Activated gamma-delta T cell treated with anti-CD3 and anti-CD28 coated beads, Interleukin-2, amount 50 U/mL, for 16 hours (primary cell): ENCODE measurements around the gene FKBP7.
"Not testable (repeated sequence)": the region's sequence is repeated elsewhere in the genome, so short reads cannot be mapped to it uniquely, and the experiment has no call there.

ENCODE experiments used
- DNase-seq: peaks from one replicate; pipeline ENCODE4 v3.0.0-alpha.2; 2020; ENCODE audit warnings: low read depth

FKBP7 gene, protein sequence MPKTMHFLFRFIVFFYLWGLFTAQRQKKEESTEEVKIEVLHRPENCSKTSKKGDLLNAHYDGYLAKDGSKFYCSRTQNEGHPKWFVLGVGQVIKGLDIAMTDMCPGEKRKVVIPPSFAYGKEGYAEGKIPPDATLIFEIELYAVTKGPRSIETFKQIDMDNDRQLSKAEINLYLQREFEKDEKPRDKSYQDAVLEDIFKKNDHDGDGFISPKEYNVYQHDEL

DNA sequence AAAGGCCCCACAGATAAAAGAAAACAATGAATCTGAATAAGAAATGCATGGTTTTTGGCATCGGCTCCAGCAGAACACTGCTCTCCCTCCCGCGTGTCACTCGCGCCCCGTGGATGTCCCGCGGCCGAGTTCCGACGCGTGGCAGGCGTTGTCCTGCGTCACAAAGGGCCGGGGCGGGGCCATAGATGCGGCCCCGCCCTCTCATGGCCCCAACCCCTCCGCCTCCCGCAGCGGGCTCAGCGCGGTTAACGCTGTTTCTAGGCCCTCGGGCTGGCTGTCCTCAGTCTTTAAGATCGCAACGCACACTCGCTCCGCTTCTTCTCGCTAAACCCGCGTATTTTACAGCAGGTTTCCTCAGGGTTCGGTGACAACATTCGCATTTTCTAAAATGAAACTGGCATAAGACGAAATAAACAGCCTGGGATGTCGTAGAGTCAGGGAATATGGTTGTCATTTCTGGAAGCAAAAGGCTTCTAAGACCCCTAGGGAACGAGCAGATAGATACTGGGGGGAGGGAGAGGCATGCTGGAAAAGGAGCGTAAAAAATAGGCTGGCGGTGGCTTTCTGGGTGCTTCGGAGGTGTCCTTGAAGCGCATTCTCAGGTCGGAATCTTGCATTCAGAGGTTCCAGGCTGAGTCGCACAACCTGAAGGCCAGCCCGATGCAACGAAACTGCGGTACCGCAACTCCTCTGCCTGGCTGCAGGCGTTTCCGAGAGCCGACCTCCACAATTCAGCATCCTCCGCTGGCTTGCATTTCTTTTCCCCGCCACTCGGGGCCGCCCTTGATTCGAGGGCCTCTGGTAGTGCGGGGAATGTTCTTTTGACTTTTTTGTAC is at the start of gene FKBP7:
Gene FKBP7, minus strand, starts transcription at position 162 of the 836 bp plus-strand sequence. Its CDS starts 101 bp downstream, at position 61.
- DNase-seq = peak; percentile 75

DNA sequence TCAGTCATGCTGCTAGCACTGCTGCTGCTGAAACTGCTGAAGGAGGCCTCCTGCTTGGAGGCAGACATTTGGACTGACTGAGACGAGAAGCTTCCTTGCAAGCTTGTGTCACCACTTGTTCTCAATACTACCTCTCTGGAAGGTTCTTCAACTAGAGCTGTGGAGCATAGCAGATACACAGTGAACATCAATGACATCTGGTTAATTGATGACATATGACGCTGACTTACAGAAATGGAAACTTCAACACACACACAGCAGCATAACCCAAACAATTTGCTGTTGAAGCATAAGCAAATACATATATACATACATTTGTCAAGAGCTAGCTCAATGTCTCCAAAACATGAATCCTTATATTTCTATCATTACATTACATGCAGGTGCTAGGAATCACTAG is 49.2 kb upstream of the FKBP7 start:
- DNase-seq = no peak

DNA sequence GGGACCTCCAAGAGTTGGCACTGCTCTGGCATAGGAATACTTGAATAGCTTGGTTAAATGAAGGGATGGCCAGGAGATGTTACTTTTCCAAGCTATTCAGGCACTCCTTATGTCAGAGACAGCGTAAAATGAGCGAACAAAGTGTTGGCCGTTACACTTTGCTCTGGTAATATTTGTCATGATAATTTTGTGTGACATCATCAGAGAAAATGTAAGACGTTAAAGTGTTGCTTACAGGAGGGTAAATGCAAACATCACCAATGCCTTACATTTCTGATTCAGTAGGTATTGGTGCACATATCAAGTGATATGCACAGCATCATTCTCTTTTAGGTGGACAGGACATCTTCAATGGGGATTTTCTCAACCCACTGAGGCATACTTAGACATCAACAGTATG is 47.9 kb upstream of the FKBP7 start:
- no peak for DNase-seq

DNA sequence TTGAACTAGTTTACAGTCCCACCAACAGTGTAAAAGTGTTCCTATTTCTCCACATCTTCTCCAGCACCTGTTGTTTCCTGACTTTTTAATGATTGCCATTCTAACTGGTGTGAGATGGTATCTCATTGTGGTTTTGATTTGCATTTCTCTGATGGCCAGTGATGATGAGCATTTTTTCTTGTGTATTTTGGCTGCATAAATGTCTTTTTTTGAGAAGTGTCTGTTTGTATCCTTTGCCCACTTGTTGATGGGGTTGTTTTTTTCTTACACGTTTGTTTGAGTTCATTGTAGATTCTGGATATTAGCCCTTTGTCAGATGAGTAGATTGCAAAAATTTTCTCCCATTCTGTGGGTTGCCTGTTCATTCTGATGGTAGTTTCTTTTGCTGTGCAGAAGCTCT is 47.1 kb upstream of the FKBP7 start:
- not testable (repeated sequence) for DNase-seq

DNA sequence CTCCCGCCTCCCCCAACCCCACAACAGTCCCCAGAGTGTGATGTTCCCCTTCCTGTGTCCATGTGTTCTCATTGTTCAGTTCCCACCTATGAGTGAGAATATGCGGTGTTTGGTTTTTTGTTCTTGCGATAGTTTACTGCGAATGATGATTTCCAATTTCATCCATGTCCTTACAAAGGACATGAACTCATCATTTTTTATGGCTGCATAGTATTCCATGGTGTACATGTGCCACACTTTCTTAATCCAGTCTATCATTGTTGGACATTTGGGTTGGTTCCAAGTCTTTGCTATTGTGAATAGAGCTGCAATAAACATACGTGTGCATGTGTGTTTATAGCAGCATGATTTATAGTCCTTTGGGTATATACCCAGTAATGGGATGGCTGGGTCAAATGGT is 46.6 kb upstream of the FKBP7 start:
- not testable (repeated sequence) for DNase-seq

DNA sequence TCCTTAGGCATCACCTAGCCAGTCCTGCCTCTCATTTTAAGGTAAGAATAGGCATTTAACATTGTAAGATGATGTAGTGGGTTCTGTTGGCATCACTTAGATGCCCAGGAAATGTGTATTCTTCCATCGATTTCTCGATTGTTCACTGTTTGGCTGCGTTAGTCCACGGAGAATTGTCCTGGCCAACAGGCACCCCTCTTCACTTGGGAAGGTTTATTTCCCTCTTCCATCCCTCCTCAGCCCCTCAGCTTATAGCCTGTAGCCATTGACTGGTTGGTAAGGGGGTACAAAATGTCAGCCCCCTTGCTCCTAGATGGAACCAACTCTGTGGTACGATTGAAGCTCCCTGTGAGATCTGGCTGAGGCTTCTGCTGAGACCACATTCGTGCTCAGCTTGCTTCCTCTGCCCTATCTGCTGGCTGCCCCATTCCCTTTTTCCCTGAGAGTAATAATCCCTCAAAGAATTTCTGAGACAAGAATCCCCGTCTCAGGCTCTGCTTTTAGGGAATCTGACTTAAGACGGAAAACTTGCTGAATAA is 45.3 kb upstream of the FKBP7 start:
- DNase-seq = no peak

DNA sequence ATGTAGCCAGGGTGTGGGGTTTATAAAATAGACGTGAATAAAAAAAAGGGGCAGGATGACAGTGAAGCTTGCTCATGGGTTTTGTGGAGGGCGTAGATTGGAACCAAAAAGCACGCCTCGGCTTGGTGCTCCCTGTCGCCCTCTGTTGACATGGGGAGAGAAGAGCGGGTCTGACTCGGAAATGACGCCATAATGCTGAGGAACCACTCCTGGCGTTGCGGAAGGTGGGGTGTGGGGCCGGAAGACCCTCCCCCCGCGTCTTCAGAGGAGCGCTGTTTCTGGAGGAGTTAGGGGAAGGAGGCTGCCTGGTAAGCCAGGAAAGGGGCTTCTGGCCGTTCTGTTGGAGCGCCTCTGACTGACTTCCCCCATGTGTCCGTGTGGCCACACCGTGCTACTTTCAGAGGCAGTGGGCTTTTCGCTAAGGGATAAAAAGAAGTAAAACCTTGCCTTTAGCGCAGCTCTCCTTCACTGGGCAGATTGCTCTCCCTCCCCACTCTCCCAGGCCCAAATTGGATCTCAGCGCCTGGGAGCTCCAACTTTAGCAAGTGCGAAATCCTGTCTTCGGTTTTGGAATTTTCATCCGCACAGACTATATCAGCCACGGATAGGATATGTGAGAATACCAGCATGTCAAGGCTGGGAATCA is 44.7 kb upstream of the FKBP7 start:
- peak; percentile 75 for DNase-seq

DNA sequence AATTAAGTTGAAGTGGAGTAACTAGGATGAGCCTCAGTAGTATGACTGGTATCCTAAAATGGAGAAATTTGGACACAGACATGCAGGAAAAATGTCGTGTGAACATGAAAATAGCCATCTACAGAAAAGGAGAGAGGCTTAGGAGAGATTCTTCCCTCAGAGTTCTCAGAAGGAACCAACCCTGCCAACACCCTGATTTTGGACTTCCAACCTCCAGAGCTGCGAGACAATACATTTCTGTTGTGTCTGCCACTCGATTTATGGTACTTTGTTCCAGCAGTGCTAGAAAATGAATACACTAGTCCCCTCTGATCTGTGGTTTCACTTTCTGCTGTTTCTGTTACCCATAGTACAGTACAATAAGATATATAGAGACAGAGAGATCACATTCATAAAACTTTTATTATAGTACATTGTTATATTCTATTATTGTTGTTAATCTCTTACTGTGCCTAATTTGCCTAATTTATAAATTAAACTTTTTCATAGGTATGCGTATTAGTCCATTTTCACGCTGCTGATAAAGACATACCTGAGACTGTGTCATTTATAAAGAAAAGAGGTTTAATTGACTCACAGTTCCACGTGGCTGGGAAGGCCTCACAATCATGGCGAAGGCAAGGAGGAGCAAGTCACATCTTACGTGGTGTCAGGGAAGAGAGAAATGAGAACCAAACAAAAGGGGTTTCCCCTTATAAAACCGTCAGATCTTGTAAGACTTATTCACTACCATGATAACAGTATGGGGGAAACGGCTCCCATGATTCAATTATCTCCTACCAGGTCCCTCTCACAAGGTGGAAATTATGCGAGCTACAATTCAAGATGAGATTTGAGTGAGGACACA is 43.1 kb upstream of the FKBP7 start:
- DNase-seq = no peak

DNA sequence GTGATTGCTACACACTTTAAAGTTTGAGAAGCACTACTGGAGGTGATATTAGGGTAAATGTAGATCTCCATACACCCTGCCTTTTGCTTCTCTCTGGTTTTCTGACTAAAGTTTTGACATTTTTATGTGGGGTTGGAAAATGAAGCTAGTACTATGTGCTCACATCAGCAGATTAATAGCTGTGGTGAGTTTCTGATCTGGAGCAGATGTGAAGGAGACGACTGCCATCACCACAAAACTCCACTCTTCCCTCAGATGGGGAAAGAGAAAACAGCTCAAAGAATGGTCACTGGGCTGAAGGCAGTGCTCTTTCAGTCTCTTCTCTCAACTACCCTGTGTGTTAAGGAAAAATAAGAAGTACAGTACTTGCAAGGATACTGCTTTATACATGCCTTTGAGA is 39.1 kb upstream of the FKBP7 start:
- no peak for DNase-seq

DNA sequence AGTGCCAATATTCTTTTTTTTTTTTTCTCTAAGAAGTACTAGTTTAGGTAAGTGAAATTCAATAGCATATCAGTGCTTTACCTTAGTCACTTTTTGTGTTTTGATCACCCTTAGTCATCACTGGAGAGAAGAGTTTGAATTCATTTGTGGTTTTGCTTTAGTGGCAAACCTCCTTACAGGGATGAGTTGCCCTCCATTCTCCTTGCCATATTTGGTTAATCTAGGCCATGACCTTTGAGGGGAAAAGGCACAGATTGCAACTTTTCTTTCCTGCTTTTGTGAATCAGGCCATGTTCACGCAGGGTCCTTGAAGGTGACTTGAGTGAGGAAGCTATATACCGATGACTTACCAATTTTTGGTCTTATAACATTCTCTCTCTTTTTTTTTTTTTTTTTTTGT is 36.3 kb upstream of the FKBP7 start:
- DNase-seq = no peak

DNA sequence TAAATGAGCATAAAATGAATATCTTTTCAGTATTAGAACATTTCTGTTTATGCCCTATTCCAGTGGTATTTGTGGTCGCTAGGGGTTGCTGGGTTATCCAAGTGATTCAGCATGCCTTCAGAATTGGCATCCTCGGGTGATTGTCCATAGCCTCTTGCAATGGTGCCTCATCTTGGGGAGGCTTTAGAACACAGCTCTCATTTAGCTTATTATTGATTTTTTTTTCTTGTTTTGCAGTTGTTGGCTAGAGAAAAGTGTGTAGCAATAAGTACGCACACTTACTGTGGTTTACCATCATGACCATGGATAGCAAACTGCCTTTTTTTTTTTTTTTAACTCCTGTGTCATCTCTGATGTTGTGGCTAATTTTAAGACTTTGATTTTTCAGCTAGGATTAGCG is 35.5 kb upstream of the FKBP7 start:
- DNase-seq = no peak

DNA sequence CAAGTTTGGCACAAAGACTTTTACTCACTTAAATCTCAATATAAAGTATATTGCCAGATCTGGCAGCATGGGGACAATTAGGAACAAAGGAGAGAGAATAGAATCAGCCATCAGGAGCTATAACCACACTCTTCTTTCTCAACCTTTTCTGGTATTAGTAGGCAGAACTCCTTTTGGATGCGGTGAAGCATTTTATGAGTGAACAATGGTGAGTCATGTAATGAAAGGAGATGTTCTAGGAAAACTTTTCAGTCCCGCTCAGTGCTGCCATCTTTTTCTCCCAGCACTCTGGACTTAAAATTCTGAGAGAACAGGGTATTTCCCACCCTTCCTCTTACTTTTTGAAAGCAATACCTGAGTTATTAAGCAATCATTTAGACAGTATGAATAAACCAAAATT is 34.1 kb upstream of the FKBP7 start:
- no peak for DNase-seq

DNA sequence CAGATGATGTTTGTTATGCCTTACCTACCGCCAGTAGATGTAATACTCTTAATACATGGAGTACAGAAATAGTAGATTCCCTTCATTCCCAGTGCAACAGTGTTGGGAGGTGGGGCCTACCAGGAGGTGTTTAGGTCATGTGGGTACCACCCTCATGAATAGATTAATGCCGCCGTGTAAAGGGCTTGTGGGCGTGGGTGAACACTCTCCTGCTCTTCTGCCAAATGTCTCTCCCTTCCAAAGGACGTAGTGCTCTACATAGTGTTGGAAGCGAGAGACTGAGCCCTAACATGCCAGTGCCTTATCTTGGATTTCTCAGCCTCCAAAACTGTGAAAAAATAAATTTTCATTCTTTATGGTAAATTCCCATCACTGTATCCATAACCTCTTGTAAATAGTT is 32.0 kb upstream of the FKBP7 start:
- no peak for DNase-seq

DNA sequence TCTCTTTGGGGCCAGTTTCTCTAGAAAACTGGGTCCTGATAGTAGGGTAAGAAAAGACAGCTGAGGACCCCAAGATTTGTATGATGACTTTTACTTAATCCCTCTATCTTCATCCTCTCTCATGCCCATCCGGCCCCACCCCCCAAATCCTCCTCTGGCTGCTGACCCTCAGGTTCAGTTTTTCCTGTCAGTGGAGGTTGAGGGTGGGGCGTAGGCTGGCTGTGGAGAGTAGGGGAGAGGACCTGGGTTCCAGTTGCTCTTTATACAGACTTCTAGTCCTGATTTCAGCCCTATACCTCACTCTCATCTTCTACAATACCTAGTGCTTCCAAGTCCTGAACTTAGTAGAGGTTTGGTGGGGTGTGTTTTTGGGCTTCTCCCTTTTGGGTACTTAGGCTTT is 30.2 kb upstream of the FKBP7 start:
- no peak for DNase-seq

DNA sequence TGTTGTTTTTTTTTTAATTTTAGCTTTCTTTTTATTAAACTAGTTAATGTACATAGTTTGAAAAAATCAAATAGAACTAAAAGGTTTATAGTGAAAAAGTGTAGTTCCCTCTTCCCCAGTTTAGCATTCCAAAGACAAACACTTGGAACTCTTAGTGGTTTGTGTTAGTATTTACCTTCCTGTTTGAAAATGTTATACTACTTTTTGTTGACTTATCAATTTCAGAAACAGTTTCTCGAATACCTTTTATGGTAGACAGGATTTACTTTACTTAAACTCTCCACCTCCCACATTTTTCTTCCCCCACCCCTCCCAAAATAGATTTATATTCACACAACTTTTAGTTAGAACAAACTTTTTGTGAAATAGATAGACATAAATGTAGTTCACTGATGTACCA is 28.5 kb upstream of the FKBP7 start:
- DNase-seq = no peak

DNA sequence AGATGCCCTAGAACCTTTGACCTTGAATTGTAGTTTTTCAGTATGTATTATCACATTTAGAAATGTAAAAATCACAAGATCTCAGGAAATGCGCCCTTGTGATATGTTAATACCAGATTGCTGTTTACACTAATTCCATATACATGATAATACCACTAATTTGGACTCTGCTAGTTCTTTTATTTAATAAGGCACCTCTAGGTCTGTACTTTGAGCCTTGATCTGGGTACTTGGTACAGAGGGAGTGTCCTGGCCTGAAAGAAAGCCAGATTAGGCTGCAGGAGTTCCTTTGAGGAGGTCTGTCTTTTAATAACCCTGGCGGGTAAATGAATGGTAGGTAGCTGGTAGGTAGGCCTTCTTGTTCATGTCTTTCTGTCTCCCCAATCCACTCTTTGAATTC is 28.1 kb upstream of the FKBP7 start:
- no peak for DNase-seq

DNA sequence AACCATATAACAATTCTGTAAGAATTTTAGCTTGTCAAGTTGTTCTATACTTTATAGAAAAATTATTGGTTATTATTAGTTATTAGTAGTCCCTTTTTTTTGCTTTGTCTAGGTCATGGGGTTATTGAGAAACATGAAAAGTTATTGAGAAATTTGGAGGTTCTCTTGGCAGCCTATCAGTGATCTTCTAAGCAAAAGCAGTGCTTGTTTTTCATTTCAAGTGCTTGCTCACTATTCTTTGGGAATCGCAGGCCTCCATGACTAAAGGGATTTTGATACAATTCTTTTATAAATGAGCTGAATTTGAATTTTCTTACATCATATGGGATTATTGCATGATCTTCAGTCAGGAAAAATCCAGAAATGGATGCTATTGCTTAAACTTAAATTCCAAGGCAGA is 27.7 kb upstream of the FKBP7 start:
- no peak for DNase-seq

DNA sequence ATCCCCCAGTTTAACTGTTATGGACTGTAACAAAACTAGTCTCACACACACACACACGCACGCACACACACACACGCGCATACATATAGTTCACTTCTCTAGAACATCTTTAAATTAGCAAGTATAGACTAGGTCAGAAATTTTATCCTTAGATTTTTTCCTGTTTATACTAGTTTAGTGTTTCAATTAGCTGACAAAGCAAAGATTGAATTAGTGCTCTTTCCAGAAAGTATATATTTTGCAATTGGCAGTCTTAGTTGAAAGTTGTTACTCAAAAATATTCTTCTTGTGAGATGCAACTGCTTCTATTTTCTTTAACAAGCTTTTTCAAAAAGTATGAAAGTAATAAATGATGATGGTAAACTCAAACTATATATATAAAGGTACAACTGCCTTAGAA is 24.4 kb upstream of the FKBP7 start:
- no peak for DNase-seq

DNA sequence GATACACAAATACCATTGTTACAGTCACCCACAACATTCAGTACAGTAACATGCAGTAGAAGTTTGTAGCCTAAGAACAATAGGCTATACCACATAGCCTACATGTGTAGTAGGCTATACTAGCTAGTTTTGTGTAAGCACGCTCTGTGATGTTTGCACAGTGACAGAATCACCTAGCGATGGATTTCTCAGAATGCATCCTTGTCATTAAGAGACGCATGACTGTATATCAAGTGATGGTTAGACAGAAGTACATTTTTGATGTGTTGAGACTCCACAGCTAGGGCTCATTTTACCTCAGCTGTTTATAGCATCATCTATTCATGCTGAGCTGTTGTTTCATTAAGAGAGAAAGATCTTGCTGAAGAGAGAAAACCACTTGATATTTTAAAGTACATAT is 21.2 kb upstream of the FKBP7 start:
- DNase-seq = no peak

DNA sequence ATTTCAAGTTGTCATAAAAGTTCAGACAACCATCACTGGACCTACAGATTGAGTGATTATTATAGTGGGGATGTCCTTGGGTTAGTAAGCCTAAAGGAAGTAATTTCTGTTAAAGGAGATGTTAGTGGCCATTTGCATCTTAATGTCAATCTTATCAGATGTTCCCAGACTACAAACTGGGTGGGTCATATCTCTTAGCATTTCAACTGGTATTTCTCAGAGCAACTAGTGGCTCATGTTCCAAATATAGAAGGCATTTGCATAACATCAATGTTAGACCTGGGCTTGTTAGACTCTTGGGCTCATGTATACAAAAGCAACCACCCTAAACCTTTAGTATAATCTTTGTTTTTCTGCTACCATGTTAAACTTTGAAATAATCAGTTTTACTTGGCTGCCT is 19.7 kb upstream of the FKBP7 start:
- no peak for DNase-seq

DNA sequence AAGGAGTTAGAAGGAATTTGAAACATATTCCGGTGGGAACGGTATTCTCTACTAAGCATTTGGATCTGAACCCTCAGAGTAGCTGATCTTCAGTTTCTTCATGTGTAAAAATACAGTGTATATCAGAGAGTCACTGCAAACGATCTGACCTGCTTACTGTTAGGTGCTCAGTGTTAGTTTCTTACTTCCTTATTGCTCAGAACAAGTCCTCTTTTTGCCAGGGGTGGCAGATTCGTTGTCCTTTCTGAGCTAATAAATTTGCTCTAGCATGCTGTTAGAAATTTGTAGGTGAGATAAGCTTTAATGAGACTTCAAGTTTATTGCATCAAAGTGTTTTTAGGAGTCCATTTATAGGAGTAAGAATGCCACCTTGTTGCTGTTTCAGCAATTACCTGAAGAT is 17.6 kb upstream of the FKBP7 start:
- no peak for DNase-seq

DNA sequence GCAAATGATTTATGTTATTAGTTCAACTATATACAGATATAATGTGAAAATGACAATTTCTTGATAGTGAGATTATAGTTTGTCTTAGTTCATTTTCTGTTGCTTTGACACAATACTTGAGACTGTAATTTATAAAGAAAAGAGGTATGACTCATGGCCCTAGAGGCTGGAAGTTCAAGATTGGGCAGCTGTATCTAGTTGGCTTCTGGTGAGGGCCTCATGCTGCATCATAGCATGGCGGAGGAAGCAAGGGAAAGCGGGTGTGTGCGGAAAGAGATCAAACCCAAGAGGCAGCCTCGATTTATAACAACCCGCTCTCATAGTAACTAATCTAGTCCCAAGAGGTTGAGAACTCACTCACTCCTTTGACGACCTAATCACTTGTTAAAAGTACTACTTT is 13.2 kb upstream of the FKBP7 start:
- DNase-seq = no peak
